Calu3 (cell line): ENCODE results near the gene CELSR1. TPM values are rescaled to one million over a fixed set of nuclear protein-coding genes. Genes with fewer than 3 reads are reported as not detected.

Source experiments
- BruUV-seq: library from RNA; stranded (reverse); fragments of 400-500 nt; replicated peaks from 2 replicates; lab custom pipeline; 2021; lab: Mats Ljungman, UMichigan
- CTCF ChIA-PET: fragments of 300-600 bp; sonication (Branson Sonifier 250); formaldehyde crosslinking; loops from one replicate; lab custom pipeline; 2022; ENCODE audit warnings: antibody characterized with exemption; lab: Charles Lee
- DNase-seq: peaks from one replicate; pipeline ENCODE4 v3.0.0; 2022
- H3K27ac Mint-ChIP-seq: one replicate; pipeline ENCODE4 v1.8.0; 2022; ENCODE audit warnings: mixed read lengths; ENCODE audit not compliant: unreplicated experiment
- H3K27me3 Mint-ChIP-seq: one replicate; pipeline ENCODE4 v1.8.0; 2022; ENCODE audit warnings: mixed read lengths; ENCODE audit not compliant: unreplicated experiment
- H3K36me3 Mint-ChIP-seq: one replicate; pipeline ENCODE4 v1.8.0; 2022; ENCODE audit warnings: mild to moderate bottlenecking, moderate library complexity, mixed read lengths; ENCODE audit not compliant: insufficient read depth, unreplicated experiment
- H3K4me1 Mint-ChIP-seq: one replicate; pipeline ENCODE4 v1.8.0; 2022; ENCODE audit warnings: mild to moderate bottlenecking, low read depth, mixed read lengths; ENCODE audit not compliant: unreplicated experiment
- H3K4me3 Mint-ChIP-seq: one replicate; pipeline ENCODE4 v1.8.0; 2022; ENCODE audit warnings: mild to moderate bottlenecking, low read depth, moderate library complexity, mixed read lengths; ENCODE audit not compliant: unreplicated experiment
- H3K9me3 Mint-ChIP-seq: one replicate; pipeline ENCODE4 v1.8.0; 2022; ENCODE audit warnings: low read depth, mixed read lengths; ENCODE audit not compliant: unreplicated experiment
- CTCF ChIP-seq: fragments of 200-600 bp; IDR thresholded peaks from one replicate; pipeline ENCODE4 v1.8.0; 2022; ENCODE audit warnings: antibody characterized with exemption; ENCODE audit not compliant: unreplicated experiment
- intact Hi-C: fragments of 100-400 bp; cut with micrococcal nuclease; formaldehyde crosslinking; loops from one replicate; pipeline ENCODE4 v1.10.0; 2022; ENCODE audit not compliant: unreplicated experiment
- total RNA-seq: library from RNA; stranded (reverse); gene quantifications from 2 replicates; pipeline ENCODE4 v1.2.3, GENCODE V29; 2022

The CELSR1 gene
- total RNA-seq, 1 experiment from 2014 or later = 45.5 TPM

GRCh38 chr22:46461566-46462180, 75.7 kb downstream of the CELSR1 start:
- no peak for TF ChIP-seq CTCF
- no peak for DNase-seq
- Mint-ChIP-seq H3K36me3 (peaks cover 22% of the 10 kb centered on the region), H3K4me1 (no peaks in the 10 kb centered on the region), H3K9me3 (no peaks in the 10 kb centered on the region), H3K27ac (no peak overlapping the region), H3K27me3 (no peaks in the 10 kb centered on the region), H3K4me3 (no peak overlapping the region)
- intact Hi-C loops = no loop called here
- CTCF ChIA-PET = no interaction called here
- no TSS peak for BruUV-seq

- no peak overlapping the region for H3K4me3 Mint-ChIP-seq
- no peak for TF ChIP-seq CTCF
- BruUV-seq = no TSS peak
- no peaks in the 10 kb centered on the region for H3K27me3 Mint-ChIP-seq
- no peak for DNase-seq
- H3K9me3 Mint-ChIP-seq = no peaks in the 10 kb centered on the region
- no peaks in the 10 kb centered on the region for H3K4me1 Mint-ChIP-seq
- intact Hi-C loops = no loop called here
- CTCF ChIA-PET = no interaction called here
- peaks cover 19% of the 10 kb centered on the region for H3K36me3 Mint-ChIP-seq
- no peak overlapping the region for H3K27ac Mint-ChIP-seq
These were observed 76.6 kb downstream of the CELSR1 start for GRCh38 chr22:46460857-46461256.

GRCh38 chr22:46459347-46460065, 77.9 kb downstream of the CELSR1 start:
- H3K27me3 Mint-ChIP-seq = no peaks in the 10 kb centered on the region
- intact Hi-C loops = no loop called here
- no peaks in the 10 kb centered on the region for H3K9me3 Mint-ChIP-seq
- BruUV-seq = no TSS peak
- TF ChIP-seq CTCF = no peak
- no peak for DNase-seq
- peaks cover 4% of the 10 kb centered on the region for H3K4me1 Mint-ChIP-seq
- CTCF ChIA-PET = no interaction called here
- peaks cover 17% of the 10 kb centered on the region for H3K36me3 Mint-ChIP-seq
- H3K4me3 Mint-ChIP-seq = no peak overlapping the region
- H3K27ac Mint-ChIP-seq = no peak overlapping the region

GRCh38 chr22:46458525-46458924, 78.9 kb downstream of the CELSR1 start:
- Mint-ChIP-seq H3K27ac (no peak overlapping the region), H3K27me3 (no peaks in the 10 kb centered on the region), H3K36me3 (peaks cover 9% of the 10 kb centered on the region), H3K4me3 (no peak overlapping the region), H3K4me1 (peaks cover 8% of the 10 kb centered on the region), H3K9me3 (no peaks in the 10 kb centered on the region)
- intact Hi-C loops = no loop called here
- BruUV-seq = no TSS peak
- TF ChIP-seq CTCF = no peak
- DNase-seq = no peak
- CTCF ChIA-PET = no interaction called here
